ENCODE data around the gene TMEM9B.

GRCh38 chr11:8922691-8923090 lies 41.6 kb downstream of the TMEM9B start:
- TF ChIP-seq CTCF (IDR thresholded peaks at IDR 0.05): no peak
- TF ChIP-seq POLR2A (IDR thresholded peaks at IDR 0.05): no peak
